Lung (tissue), 12 donors: ENCODE data around the gene PELI2. TPM values are rescaled to one million over a fixed set of nuclear protein-coding genes. Genes with fewer than 3 reads are reported as not detected.

Experiments
- ATAC-seq: fragments of 200-7000 bp; cut with Tn5 transposase; one replicate; pipeline ENCODE4 v1.9.1; 2020; ENCODE audit warnings: moderate number of reproducible peaks; ENCODE audit not compliant: insufficient read depth, low FRiP score
- DNase-seq, 3 donors: peaks; one replicate each; pipeline ENCODE4 v3.0.0-alpha.2; 2013 to 2017
- H3K27ac ChIP-seq, 2 donors: one replicate each; pipeline ENCODE4 v1.5.1; 2013; ENCODE audit warnings: mild to moderate bottlenecking in 2 of 2, moderate library complexity in 2 of 2, control low read depth in 1 of 2, inconsistent platforms in 1 of 2, low read depth in 1 of 2, low read length in 1 of 2
- H3K27me3 ChIP-seq, 3 donors: one replicate each; pipeline ENCODE4 v1.5.1; 2013; ENCODE audit warnings: low read length in 2 of 3; ENCODE audit not compliant: control insufficient read depth in 3 of 3, insufficient read depth in 3 of 3
- H3K36me3 ChIP-seq, 4 donors: one replicate each; pipeline ENCODE4 v1.5.1; 2013; ENCODE audit warnings: low read length in 4 of 4, mild to moderate bottlenecking in 1 of 4, moderate library complexity in 1 of 4; ENCODE audit not compliant: control insufficient read depth in 4 of 4, insufficient read depth in 4 of 4
- H3K4me1 ChIP-seq, 5 donors: one replicate each; pipeline ENCODE4 v1.5.1; 2013; ENCODE audit warnings: low read length in 5 of 5, mild to moderate bottlenecking in 2 of 5, moderate library complexity in 1 of 5; ENCODE audit not compliant: control insufficient read depth in 5 of 5, insufficient read depth in 5 of 5
- H3K4me3 ChIP-seq: one replicate; pipeline ENCODE4 v1.5.1; 2013; ENCODE audit warnings: mild to moderate bottlenecking, control low read depth, moderate library complexity
- H3K9ac ChIP-seq, 2 donors: one replicate each; pipeline ENCODE4 v1.5.1; 2013; ENCODE audit warnings: low read length in 2 of 2, control low read depth in 1 of 2; ENCODE audit not compliant: insufficient read depth in 1 of 2
- H3K9me3 ChIP-seq, 4 donors: one replicate each; pipeline ENCODE4 v1.5.1; 2013; ENCODE audit warnings: low read length in 3 of 4, mild to moderate bottlenecking in 1 of 4, moderate library complexity in 1 of 4; ENCODE audit not compliant: control insufficient read depth in 4 of 4, insufficient read depth in 3 of 4
- WGBS, 2 donors: extraction: QIAGEN DNeasy Blood & Tissue Kit; methylation state at CpG; one replicate each; pipeline ENCODE4 v1.1.7; 2013; 5-methylcytosine and 5-hydroxymethylcytosine counted together
- polyA plus RNA-seq, 2 donors: library from polyadenylated mRNA; stranded (reverse); fragments of 200-250 nt; gene quantifications; one replicate each; pipeline ENCODE4 v1.2.1, GENCODE V29; 2013
- total RNA-seq, 2 donors: library from RNA; depleted of rRNA in 1 of 2; stranded (reverse); fragments of >200 nt in 1 of 2; gene quantifications; one replicate each; pipeline ENCODE4 v1.2.1, GENCODE V29; 2014 to 2021
- TF ChIP-seq, protein P1 (sequence below): IDR thresholded peaks from 2 replicates; pipeline ENCODE4 v1.5.1; 2012; ENCODE audit warnings: mild to moderate bottlenecking; ENCODE audit errors: control extremely low read depth, extremely low read depth
- donor health status: control.
- donor health status: control.
- donor health status: Bipolar disorder and iron deficiency.
- donor health status: healthy.
- donor health status: DM: yes; HTN: yes; CAD: no.

The PELI2 gene
- total and polyA plus RNA-seq, 4 donors, result 3.8 to 21.1 (median 8.5) TPM

DNA sequence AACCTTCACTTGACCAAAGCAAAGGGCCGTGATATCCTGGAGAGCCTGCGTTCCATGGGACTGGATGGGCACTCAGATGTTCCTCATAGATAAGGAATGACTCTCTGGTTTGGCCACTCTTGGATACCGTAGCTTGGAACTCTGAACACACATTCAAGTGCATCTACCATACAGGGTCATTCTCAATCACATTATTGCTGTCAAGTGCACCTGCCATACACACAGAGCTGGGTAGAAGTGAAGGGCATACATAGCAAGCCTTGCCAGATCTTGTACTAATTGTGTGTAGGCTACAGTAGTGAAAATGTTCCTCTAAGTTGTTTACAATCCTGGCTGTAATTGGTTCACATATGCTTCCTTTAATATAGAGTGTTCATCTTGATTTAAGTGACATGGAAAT, 58.3 kb downstream of the PELI2 start:
- Histone ChIP-seq H3K36me3 (peaks cover 0 to 2% (median 0%) of the 10 kb centered on the region in 4 donors), H3K4me3 (no peak overlapping the region), H3K9ac (no peak overlapping the region), H3K4me1 (peaks cover 0 to 21% (median 0%) of the 10 kb centered on the region in 5 donors), H3K9me3 (no peaks in the 10 kb centered on the region), H3K27me3 (no peaks in the 10 kb centered on the region), H3K27ac (no peak overlapping the region)
- 88 to 100% methylated on average over 3 of the region's 3 CpGs for WGBS, 2 donors
- TF ChIP-seq, protein P1, sequence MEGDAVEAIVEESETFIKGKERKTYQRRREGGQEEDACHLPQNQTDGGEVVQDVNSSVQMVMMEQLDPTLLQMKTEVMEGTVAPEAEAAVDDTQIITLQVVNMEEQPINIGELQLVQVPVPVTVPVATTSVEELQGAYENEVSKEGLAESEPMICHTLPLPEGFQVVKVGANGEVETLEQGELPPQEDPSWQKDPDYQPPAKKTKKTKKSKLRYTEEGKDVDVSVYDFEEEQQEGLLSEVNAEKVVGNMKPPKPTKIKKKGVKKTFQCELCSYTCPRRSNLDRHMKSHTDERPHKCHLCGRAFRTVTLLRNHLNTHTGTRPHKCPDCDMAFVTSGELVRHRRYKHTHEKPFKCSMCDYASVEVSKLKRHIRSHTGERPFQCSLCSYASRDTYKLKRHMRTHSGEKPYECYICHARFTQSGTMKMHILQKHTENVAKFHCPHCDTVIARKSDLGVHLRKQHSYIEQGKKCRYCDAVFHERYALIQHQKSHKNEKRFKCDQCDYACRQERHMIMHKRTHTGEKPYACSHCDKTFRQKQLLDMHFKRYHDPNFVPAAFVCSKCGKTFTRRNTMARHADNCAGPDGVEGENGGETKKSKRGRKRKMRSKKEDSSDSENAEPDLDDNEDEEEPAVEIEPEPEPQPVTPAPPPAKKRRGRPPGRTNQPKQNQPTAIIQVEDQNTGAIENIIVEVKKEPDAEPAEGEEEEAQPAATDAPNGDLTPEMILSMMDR, result no peak
- no peak for DNase-seq
- ATAC-seq, result no peak

DNA sequence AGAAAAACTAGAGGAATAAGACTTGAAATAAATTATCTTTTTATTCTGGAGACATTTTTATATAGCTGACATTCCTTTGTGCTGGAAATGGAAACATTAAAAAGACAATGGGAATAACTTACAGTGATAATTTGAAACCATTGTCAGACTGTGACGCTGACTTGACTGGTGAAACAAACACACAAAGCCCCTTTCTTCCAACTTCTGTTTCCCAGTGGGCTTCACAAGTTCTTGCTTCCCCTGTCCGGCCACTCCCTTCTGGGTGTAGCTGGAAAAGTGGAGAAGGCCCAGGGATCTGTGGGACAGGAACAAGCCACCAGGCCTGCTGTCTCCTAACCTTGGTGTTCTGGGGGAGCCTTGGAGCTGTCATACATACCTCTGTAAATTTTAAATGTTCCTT, 58.8 kb downstream of the PELI2 start:
- Histone ChIP-seq H3K27ac (no peak overlapping the region), H3K9me3 (no peaks in the 10 kb centered on the region), H3K9ac (no peak overlapping the region), H3K4me1 (peaks cover 0 to 20% (median 0%) of the 10 kb centered on the region in 5 donors), H3K4me3 (no peak overlapping the region), H3K27me3 (no peaks in the 10 kb centered on the region), H3K36me3 (peaks cover 0 to 2% (median 0%) of the 10 kb centered on the region in 4 donors)
- WGBS, 2 donors, result 77 to 87% methylated on average over 2 of the region's 2 CpGs
- TF ChIP-seq, protein P1, result no peak
- ATAC-seq (no peak), DNase-seq (no peak)

DNA sequence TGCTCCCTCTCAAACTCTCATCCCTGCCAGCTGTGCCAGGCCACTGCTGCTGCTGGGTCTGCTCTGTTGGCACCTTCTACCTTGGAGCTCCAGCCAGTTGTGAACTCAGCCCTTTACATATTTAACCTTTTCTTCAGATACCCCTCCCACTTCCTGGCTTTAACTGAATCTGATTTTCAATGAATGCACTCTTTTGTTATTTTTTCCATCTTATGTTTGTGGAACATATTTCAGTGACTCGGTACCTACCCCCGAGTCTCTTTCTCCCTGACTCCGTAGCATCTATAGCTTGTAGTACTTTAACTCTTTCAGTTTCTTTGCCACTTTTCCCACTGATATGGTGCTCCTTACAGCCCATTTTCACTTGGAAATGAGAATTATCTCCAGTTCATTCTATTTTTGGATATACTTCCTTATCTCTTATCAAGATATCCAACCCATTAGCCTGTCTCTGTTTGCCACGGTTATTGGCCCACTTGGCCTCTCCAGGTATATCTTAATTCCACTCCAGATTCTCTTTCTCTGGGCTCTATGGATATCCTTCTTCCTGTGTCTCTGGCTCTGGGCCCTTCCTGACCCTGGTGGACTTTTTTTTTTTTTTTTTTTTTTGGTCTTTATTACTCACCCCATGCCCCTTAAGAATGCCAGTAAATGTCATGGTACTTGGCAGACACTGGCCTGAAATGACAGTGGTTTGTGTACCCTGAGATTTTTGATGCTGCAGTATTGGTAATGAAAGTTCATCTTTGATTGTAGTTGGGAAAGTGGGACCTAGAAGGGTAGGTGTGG, 62.7 kb downstream of the PELI2 start:
- H3K36me3 ChIP-seq, result no peaks in the 10 kb centered on the region
- peaks cover 0 to under 1% (median 0%) of the 10 kb centered on the region in 4 donors for H3K9me3 ChIP-seq
- H3K4me3 ChIP-seq, result no peak overlapping the region
- 81 to 88% methylated on average over 4 of the region's 4 CpGs for WGBS, 2 donors
- H3K9ac ChIP-seq, result no peak overlapping the region
- peaks cover 0 to 10% (median 0%) of the 10 kb centered on the region in 5 donors for H3K4me1 ChIP-seq
- DNase-seq (no peak), ATAC-seq (no peak)
- H3K27me3 ChIP-seq, result no peaks in the 10 kb centered on the region
- TF ChIP-seq, protein P1, result no peak
- H3K27ac ChIP-seq, result no peak overlapping the region
